Right renal cortex interstitium (tissue), 3 donors: ENCODE data around the gene CUL3. TPM values are rescaled to one million over a fixed set of nuclear protein-coding genes. Genes with fewer than 3 reads are reported as not detected.
"Not testable (repeated sequence)": the region's sequence is repeated elsewhere in the genome, so short reads cannot be mapped to it uniquely, and the experiment has no call there.

Experiments
- DNase-seq, 3 donors: peaks; one replicate each; pipeline ENCODE4 v3.0.0-alpha.2; 2013; ENCODE audit warnings: low read depth in 3 of 3, low spot score in 2 of 3
- polyA plus RNA-seq, 3 donors: library from polyadenylated mRNA; unstranded; fragments of 120-200 nt; gene quantifications; one replicate each; pipeline ENCODE4 v1.2.1, GENCODE V29; 2013; ENCODE audit not compliant: insufficient read length in 3 of 3

The CUL3 gene
- polyA plus RNA-seq = 100 to 1,000 TPM; 138 to 141 (median 139) TPM

DNA sequence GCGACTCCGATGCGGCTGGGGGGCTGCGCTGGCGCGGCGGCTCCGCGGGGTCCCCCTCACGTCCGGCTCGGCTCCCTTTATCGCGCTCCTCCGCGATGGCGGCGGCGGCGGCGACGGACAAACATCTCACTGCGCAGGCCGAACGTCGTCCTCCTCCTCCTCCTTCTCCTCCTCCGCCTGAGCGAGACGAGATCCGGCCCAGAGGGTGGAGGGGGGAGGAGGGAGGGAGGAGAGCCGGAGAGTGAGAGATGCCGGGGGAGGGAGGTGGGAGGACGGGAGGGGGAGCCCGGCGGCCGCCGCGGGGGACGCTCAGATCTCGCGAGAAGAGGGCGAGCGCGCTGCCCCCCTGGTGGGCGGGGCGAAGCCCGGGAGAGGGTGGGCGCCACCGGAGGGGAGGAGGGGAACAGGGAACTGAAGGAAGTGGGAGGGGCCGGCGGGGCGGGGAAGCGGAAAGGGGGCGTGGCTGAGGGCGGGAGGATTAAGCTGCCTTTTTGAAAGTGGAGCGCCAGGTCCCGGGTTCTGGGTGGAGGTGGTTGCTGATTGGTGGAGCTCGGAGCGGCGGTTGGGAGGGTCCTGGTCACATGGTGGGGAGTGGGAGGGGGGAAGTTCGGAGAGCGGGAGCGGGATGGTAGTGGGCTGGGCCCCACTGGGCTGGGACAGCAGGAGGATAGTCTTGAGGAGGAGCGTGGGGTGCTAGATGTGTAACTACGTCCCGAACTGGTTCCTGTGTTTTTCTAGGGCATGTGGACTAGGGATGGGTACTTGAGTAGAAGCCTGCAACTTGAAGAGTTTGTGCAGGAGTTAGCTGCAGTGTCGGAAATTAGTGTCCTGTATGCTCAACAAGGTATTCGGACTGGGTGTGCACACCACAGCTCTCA, at the start of gene CUL3:
Gene CUL3 (minus strand): TSS at position 153 of the 878 bp plus-strand sequence. CDS start 354 bp downstream, outside the sequence.
- DNase-seq = peak; percentile 90 to 96 (median 95)

DNA sequence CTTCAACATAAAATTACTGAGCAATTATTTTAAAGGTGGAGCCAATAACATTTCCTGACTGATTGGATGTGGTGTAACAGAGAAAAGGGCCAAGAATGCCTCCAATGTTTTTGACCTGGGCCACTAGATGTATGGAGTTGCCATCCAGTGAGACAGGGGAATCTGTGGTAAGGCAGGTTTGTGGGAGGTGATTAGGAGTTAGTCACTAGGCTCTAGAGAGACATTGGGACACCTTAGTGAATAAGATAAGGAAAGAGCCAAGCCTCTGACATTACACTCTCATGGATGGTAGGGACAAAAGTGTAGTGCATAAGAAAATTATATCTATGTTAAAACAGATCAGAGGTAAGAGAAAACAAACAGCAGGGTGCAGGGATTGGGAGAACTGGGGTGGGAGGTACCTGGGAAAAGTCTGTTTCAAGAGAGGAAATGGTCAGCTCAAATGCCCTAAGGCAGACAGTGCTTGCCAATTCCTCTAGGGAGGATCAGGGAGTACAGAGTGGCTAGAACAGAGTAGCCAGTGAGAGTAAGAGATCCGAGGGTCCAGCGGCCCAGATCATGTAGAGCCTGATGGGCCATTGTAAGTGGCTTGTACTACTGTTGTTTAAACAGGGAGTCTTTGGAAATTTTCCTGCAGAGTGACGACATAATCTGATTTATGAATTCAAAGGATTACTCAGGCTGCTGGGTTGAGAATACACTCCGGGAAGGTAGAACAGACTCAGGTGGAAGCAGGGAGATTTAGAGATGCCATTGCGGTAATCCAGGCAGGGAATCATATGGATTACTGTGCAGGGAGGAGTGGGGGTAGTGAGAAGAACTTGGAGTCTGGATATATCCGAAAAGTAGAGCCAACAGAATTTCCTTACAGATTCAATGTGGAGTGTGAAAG, 45.7 kb upstream of the CUL3 start:
- no peak for DNase-seq

DNA sequence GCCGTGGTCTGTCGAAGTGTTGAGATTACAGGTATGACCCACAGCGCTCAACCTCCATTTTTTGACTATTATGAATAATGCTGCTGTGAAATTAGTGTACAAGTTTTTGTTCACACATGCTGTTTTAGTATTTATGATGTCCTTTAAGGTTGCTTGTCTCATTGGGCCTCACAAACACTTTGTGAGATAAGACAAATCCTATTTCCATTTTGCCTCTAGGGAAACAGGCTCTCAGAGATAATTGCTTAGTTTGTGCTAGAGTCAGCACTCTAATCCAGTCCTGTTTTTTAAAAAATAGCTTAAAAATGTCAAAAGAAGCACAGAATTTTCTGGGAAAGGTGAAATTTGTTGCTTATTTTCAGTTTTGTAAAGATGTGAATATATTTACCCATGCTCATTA, 43.3 kb upstream of the CUL3 start:
- no peak for DNase-seq

DNA sequence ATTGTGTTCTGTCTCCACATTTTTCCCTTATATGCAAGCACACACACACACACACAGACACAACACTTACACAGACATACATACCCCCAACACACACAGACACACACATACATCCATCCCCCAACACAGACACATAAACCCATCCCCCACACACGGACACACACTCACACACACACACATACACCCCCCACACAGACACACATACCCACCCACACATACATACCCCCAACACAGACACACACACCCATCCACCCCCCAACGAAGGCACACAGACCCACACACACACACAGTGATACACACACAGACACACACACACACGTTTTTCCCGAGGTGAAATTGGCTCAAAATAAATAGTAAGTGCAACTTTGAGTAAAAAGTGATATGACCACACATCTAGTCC, 41.6 kb upstream of the CUL3 start:
- no peak for DNase-seq

DNA sequence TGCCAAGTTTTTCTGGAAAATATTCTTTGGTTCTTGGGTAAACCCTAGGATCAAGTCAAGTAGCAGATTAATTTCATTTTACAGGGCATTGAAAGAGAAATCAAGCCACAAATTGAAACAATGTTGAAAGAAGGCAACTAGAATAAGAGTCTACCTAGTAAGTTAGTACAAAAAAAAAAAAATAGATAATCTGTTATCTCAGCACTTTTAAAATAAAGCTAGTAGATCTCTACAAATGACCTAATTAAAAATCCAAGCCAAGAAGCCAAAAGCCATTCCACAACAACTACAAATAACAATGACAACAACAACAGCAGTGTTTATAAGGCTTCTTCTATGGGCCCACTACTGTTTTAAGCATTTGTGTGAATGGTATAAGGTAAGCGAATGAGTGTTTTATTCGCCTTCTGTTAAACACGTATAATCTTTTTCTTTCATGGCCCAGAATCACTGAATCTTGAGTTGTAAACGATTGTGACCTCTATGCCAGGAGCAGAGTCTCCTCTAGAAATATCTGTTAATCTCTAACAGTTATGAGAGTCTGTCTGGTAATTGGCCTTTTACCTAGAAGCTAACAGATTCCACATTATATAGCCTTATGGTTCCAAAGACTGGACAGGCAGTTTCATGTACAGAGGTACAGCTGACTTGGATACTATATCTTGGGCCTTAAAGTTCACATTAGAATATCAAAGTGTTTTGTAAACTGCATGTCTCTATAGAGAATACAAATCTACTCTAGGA, 28.6 kb upstream of the CUL3 start:
- no peak for DNase-seq

DNA sequence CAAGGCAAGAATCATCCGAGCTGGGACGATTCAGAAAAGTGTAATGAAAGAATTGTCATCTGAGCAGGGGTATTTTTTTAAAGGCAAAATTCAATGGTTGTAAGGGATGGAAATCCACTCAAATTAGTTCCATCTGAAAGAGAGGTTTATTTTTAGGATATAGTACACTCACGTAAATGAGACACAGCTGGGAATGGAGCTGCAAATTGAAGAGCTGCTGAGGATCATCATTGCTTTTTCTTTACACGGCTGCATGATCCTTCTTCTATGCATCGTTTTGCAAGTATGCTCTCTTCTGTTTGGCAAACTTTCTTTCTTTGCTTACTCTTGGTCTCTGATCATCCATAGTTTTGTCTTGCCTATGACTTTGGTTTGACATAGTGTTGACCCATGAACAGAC, 27.4 kb upstream of the CUL3 start:
- no peak for DNase-seq

DNA sequence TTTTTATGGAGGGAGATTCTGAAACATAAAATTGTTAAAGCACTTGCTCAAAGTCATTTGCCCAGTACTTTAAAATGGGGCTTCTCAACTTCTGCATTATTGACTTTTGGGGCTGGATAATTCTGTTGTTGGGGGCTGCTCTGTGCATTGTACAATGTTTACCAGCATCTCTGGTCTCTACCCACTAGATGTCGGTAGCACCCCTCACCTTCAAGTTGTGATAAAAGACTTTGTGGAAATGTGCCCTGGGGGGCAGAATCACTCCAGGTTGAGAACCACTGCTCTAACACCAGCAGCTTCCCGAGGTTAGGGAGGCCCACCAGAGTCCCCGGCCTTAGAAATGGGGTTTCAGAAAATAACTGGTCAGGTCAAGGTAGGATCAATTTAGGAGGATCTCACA, 26.8 kb upstream of the CUL3 start:
- no peak for DNase-seq

DNA sequence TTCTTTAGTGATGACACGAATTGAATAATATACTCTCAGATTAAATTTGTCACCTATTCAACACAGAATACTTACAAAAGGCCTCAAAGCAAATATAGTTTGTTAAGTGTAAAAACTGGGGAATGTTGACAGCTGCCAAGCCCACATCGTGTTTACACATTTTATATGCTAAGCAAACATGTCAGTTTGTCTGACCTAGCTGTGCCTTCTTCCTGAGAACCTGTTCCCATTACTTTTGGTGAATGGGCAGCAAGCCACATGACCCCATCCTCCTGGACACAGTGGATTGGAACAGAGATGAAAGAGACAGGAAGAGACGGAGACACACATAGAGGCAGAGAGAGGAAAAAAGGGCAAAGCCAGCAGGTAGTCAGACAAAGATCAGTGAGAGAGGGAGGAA, 22.9 kb upstream of the CUL3 start:
- no peak for DNase-seq

DNA sequence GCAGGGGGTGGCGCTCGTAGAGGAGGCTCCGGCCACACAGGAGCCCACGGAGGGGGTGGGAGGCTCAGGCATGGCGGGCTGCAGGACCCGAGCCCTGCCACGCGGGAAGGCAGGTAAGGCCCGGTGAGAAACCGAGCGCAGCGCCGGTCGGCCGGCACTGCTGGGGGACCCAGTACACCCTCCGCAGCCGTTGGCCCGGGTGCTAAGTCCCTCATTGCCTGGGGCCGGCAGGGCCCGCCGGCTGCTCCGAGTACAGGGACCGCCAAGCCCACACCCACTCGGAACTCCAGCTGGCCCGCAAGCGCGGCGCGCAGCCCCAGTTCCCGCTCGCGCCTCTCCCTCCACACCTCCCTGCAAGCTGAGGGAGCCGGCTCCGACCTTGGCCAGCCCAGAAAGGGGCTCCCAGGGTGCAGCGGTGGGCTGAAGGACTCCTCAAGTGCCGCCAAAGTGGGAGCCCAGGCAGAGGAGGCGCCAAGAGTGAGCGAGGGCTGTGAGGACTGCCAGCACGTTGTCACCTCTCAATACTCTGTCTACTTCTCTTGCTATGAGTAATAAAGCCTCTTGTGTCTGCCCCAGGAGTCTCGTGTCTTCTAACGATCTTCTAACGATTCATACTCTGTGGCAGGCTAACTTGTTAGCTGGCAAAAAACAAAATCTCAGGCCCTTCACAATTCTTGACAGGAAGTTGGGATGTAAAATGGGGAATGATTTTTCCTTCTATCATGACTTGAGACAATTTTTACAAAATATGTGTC, 18.8 kb upstream of the CUL3 start:
- not testable (repeated sequence) for DNase-seq

DNA sequence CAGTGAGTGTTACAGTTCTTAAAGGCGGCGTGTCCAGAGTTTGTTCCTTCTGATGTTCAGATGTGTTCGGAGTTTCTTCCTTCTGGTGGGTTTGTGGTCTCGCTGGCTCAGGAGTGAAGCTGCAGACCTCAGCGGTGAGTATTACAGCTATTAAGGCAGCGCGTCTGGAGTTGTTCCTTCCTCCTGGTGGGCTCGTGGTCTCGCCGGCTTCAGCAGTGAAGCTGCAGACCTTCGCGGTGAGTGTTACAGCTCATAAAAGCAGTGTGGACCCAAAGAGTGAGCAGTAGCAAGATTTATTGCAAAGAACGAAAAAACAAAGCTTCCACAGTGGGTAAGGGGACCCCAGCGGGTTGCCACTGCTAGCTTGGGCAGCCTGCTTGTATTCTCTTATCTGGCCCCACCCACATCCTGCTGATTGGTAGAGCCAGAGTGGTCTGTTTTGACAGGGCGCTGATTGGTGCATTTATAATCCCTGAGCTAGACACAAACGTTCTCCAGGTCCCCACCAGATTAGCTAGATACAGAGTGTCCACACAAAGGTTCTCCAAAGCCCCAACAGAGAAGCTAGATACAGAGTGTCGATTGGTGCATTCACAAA, 17.7 kb upstream of the CUL3 start:
- DNase-seq = not testable (repeated sequence)

DNA sequence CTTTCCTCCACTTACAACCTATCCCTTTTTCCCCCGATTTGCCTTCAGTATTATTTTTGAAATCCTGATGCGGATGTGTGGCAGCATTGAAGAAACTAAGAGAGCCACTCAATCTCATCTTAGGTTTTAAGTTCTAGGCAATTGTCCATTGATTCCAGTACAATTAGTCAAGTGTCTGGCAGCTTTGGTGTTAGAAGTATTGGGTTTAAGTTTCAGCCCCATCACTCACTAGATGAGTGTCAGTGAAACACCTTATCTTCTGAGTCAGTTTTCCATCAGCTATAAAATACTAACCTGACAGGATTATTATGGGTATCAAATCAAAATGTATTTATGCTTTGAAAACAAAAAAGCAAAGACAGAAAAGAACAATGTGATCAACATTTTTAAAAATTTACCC, 16.8 kb upstream of the CUL3 start:
- no peak for DNase-seq

DNA sequence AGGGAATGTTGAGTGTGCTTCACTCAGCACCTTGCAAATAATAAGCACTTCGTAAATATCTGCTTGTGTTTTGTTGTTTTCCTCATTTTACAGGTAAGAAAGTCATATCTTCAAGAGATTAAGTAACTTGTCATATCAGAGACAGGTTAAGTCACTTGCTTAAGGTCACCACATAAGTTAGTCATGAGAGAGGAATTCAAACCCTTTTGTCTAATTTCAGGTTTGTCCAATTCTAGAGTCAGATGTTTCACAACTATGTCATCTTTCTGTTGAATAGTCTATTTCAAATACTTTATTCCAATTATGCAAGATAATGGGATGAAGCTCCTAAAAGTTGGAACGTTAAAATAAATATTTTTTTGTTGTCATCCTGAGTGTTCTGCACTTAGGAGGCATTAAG, 13.5 kb upstream of the CUL3 start:
- no peak for DNase-seq

DNA sequence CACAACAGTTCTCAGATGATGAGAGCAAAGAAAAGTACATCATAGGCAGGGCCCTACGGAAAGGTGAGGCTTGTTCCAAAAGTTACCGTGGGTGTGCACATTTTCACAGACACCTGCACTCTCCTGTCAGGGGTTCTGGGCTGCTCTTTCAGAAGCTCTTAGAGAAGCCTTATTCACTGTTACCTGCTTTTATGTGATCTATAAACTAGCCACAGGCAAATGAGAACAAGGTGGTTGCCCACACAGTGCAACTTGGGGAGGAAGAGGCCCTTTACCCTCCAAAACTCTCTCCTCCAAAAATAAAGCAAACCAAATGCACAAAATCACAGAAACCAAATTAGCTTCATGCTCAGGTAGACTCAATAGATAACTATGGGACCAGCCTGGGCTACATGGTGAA, 11.1 kb upstream of the CUL3 start:
- DNase-seq = no peak

DNA sequence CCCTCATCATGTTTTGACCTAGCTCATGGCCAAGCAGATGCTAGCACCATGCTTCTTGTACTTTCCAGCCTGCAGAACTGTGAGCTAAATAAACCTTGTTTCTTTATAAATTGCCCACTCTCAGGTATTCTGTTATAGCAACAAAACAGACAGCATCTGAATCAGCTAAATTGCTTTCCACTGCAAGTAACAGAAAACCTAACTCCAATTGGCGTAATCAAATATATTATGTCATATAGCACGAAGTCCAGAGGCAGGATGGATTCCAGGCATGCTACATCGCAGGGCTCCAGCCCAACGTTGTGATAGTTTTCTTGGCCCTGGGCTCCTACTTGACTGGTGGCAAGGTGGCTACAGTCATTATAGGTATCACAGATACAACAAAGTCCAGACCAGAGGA, 10.4 kb upstream of the CUL3 start:
- DNase-seq = no peak

DNA sequence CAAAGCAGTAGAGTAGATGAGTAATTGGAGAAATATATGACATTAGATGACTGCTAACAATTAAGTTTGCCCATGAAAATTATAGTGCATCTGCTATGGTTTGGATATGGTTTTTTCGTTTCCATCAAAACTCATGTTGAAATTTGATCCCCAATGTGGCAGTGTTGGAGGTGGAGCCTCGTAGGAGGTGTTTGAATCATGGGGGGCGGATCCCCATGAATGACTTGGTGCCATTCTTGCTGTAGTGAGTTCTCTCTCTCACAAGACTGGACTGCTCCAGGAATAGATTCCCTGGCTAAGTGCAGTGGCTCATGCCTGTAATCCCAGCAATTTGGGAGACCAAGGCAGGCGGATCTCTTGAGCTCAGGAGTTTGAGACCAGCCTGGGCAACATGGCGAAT, 9.7 kb upstream of the CUL3 start:
- no peak for DNase-seq

DNA sequence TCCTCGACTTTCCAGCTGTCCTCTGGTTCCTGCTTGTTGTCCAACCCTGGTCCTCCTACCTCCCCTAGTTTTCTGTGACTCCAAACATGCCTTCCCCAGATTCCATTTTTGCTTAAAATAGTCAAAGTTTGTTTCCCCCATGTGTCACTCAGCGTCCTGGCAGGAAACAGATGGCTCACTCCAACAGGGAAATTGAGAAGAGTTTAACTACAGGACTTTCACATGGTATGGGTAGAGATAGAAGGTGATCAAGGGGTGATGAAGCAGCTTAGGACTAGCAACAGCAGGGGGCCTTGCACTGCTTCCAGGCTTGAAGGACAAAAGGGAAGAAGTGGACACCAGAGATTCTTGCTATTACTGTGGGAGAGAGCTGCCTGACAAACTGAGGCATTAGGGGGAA, 6.1 kb upstream of the CUL3 start:
- no peak for DNase-seq

DNA sequence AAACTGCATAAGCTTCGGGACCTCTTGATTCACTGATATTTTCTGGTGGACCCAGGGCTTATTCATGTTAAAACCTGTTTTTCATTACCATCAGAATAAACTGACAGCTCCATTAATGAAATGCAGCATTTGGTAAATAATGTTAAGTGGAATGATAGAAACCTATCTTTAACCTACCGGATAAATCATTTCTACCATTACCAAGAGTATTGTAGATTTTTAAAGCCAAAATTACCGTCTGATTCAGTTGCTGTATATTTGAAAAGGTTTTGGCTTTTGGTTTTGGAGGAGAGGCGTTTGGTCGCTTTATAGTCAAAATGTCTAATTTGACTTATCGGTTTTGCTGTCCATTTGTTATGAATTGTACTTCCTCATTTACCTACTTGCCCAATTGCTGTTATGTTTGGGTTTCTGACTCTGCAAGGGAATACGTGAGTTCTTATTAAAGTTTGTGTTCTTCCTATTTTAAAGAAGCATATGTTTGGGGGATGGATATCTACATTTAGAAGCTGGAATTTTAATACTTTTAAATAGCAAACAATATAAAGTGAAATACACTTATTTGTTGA, 1.0 kb upstream of the CUL3 start:
- no peak for DNase-seq

DNA sequence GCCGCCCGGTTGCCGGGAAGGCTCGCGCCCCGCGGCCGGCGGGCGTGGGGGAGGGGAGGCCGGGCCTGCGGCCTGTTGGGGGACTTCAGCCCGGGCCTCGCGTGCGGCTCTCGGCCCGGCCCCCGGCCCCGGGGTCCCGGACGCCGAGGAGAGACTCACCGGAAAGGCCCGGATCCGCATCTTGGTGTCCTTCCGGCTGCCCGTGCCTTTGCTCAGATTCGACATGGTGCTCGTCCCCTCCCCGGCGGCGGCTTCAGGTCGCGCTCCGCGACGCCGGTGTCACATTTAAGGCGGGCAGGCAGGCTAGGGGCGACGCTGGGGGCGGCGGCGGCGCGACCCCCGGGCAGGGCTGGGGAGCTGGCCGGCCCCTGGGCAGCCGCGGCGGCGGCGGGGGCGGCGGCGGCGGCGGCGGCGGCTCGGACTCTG, 365 bp downstream of the CUL3 start:
- DNase-seq = no peak

DNA sequence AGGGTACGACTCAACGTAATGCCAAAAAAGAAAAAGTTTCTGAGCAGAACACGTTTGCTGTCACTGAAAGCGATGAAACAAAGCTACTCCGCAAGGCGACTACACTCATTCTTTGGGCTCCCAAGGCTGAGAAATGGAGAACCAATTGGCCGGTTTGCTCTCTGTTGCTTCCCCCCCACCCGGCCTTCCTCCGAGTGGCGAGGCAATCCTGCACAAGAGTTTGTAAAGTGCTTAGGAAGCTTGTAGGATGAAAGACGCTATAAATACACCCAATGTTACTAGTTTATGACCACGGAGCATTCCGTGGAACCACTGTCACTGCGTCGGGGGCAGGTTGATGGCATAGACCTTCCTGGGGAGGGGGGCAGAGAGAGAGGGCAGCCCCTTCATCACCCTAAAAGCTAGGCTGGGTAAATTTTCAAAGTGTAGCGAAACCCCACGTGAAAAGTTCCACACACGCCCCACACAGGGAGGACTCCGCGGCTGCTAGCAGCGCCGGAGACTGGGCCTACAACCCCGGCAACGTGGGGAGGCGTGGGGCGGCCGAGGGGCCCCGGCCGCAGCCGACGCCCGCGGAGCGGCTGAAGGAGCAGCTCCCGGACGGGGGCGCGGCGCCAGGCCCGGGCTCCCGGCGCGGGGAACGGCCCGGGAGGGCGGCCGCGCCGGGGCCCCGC, 915 bp downstream of the CUL3 start:
- DNase-seq = peak in 1 of 3 donors; percentile 29
